BE2C (cell line): ENCODE data around the gene NR2E1.

Experiments
- DNase-seq: peaks from one replicate; pipeline ENCODE4 v3.0.0-alpha.2; 2020
- H3K27me3 ChIP-seq: fragments of 250-450 bp; sonication (Bioruptor Pico); 2 replicates; pipeline ENCODE4 v1.5.1; 2020; ENCODE audit warnings: mild to moderate bottlenecking
- H3K36me3 ChIP-seq: fragments of 250-450 bp; sonication (Bioruptor Pico); 2 replicates; pipeline ENCODE4 v1.5.1; 2020; ENCODE audit warnings: mild to moderate bottlenecking
- H3K4me1 ChIP-seq: fragments of 250-450 bp; sonication (Bioruptor Pico); 2 replicates; pipeline ENCODE4 v1.5.1; 2020
- H3K4me3 ChIP-seq: 2 replicates; pipeline ENCODE4 v1.5.1; 2011; ENCODE audit warnings: low read depth, low read length
- H3K9me3 ChIP-seq: fragments of 250-450 bp; sonication (Bioruptor Pico); 2 replicates; pipeline ENCODE4 v1.5.1; 2020
- CTCF ChIP-seq: IDR thresholded peaks from 2 replicates; pipeline ENCODE4 v1.5.1; 2012; ENCODE audit warnings: mild to moderate bottlenecking, low read depth, low read length

The NR2E1 gene

DNA sequence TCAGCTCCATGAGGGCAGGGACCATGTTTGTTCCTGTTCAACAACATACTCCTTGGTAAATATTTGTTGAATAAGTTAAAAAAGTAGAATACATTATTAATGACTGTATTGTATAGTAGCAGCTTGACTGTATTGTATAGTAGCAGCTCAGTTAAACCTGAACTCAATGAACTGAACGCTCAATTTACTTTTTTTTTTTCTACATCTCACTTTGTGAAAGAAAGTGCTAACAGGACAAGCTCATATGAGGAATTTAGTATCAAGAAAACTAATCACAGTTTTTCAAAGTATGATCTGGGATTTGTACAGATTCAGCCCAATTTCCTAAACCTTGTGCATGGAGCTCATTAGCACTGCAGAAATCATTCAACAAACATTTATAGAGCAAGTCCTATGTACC, 38.8 kb upstream of the NR2E1 start:
- no peak for TF ChIP-seq CTCF
- Histone ChIP-seq H3K4me3 (no peak overlapping the region), H3K9me3 (no peaks in the 10 kb centered on the region), H3K36me3 (no peaks in the 10 kb centered on the region), H3K27me3 (no peaks in the 10 kb centered on the region), H3K4me1 (no peaks in the 10 kb centered on the region)
- DNase-seq: no peak

GRCh38 chr6:108127826-108128225, 38.0 kb upstream of the NR2E1 start:
- DNase-seq: no peak

DNA sequence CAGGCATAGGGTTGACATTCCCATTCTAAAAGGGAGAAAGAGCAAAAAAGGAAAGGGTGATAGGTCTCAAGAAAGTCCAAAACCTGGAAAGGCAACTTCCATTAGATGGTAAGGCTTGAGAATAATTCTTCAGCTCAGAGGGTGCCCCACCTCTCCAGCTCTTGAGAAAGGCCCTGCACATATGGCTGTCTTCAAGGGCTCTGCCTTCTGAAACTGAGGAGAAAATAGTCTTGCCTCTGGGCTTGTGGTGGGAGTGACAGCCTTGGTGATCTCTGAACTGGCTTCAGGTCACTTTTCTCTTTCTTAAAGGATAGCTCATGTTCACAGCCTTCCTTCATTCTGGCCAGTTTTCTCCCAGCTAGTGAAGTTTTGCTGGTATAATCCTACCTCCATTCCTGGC, 35.6 kb upstream of the NR2E1 start:
- Histone ChIP-seq H3K27me3 (no peaks in the 10 kb centered on the region), H3K4me3 (no peak overlapping the region), H3K9me3 (no peaks in the 10 kb centered on the region), H3K4me1 (peaks cover 3% of the 10 kb centered on the region; the same call in 1 of the 2 replicates), H3K36me3 (no peaks in the 10 kb centered on the region)
- no peak for DNase-seq
- TF ChIP-seq CTCF: no peak

More at GRCh38 chr6:108127826-108128225, 38.0 kb upstream of the NR2E1 start:
- Histone ChIP-seq H3K9me3 (no peaks in the 10 kb centered on the region), H3K4me3 (no peak overlapping the region), H3K27me3 (no peaks in the 10 kb centered on the region), H3K36me3 (no peaks in the 10 kb centered on the region), H3K4me1 (no peaks in the 10 kb centered on the region)
- no peak for TF ChIP-seq CTCF

DNA sequence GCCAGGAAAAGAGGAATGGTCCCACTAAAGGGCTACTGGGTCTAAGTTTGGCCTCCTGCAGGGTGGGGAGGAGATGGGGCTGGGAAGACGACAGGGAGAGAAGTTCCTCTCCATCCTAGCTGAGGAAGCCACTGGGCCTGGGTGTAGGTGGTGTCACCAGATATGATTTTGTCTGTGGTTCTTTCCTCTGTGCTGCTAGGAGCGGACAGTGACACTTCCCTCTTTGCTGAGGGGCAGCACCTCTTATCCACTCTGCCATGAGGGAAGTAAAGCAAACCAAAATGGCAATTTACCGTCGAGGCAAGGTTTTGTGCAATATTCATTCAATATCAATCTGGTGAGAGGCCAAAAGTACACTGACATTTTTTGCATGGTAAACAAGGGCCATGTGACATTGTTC, 33.0 kb upstream of the NR2E1 start:
- Histone ChIP-seq H3K9me3 (no peaks in the 10 kb centered on the region), H3K4me3 (no peak overlapping the region), H3K27me3 (no peaks in the 10 kb centered on the region), H3K36me3 (no peaks in the 10 kb centered on the region), H3K4me1 (peaks cover 3% of the 10 kb centered on the region; the same call in 1 of the 2 replicates)
- TF ChIP-seq CTCF: no peak
- DNase-seq: no peak

DNA sequence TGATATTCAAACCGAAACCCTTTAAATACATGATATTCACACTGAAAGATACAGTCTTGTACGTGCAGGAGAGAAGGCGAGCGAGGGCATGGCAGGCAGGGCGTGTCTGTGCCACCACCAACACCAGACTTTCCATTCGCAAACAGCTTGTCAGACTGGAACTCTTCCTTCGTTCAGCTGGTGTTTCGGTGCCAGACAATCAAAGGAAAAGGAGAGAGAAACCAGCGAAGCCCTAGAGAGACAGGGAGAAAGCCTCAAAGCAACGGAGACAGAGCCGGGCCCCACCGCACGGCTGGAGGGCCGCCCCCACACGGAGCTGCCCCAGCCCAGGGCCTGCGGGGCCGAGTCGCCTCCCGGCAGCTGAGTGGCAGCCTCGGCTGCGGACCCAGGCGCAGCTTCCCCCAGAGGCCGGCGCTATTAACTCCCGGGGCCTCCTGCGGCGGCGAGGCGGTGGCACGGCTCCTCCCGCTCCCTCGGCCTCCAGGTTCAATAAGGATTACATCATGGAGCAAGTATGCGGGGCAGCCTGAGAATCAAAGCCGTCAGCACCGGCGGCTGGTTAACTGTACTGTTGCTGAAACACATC, 32.1 kb upstream of the NR2E1 start:
- peak; percentile 82 for DNase-seq
- Histone ChIP-seq H3K27me3 (no peaks in the 10 kb centered on the region), H3K9me3 (no peaks in the 10 kb centered on the region), H3K4me1 (peaks cover 3% of the 10 kb centered on the region; the same call in 1 of the 2 replicates), H3K36me3 (no peaks in the 10 kb centered on the region), H3K4me3 (peak overlapping the region; percentile 53)
- peak; percentile 16; the same call in 1 of the 2 replicates for TF ChIP-seq CTCF

- DNase-seq: no peak
- Histone ChIP-seq H3K27me3 (no peaks in the 10 kb centered on the region), H3K4me1 (peaks cover 3% of the 10 kb centered on the region; the same call in 1 of the 2 replicates), H3K9me3 (no peaks in the 10 kb centered on the region), H3K36me3 (no peaks in the 10 kb centered on the region), H3K4me3 (peak overlapping the region; percentile 53)
- no peak for TF ChIP-seq CTCF
These were observed 31.4 kb upstream of the NR2E1 start for GRCh38 chr6:108134213-108134970.
